Esophagus squamous epithelium (tissue), 4 donors: ENCODE measurements around the gene ZNF701.
"Not testable (repeated sequence)": the region's sequence is repeated elsewhere in the genome, so short reads cannot be mapped to it uniquely, and the experiment has no call there.

Source experiments
- POLR2A ChIP-seq, 4 donors: fragments of 450-650 bp; IDR thresholded peaks; one replicate each; pipeline ENCODE4 v1.6.1; 2017; ENCODE audit warnings: antibody characterized with exemption in 4 of 4, mild to moderate bottlenecking in 4 of 4, moderate library complexity in 3 of 4
- TF ChIP-seq, protein P1 (sequence below), 6 experiments: fragments of 450-650 bp in 4 of 6; fragments of 200-600 bp in 2 of 6; sonication (generic) in 2 of 6; IDR thresholded peaks; one replicate each; pipeline ENCODE4 v1.5.1; 2016 to 2019; ENCODE audit warnings: antibody characterized with exemption in 6 of 6, mild to moderate bottlenecking in 4 of 6, moderate library complexity in 4 of 6

DNA sequence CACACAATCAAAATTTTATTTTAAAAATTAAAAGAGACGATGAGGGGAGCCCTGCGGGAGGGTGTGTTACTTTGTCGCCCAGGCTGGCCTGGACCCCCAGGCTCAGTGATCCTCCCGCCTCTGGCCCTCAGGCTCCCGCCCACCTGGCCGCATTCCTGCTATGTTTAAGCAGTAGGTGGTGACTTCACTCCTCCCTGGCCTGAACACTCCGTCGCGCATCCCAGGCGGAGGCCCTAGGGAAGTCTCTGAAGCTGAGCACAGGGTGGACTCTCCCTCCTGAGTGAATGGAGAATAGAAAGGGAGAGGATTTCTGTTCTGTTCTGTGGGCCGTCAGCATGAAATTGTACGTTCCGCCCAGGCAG is 468 bp upstream of the ZNF701 start:
- TF ChIP-seq, protein P1, sequence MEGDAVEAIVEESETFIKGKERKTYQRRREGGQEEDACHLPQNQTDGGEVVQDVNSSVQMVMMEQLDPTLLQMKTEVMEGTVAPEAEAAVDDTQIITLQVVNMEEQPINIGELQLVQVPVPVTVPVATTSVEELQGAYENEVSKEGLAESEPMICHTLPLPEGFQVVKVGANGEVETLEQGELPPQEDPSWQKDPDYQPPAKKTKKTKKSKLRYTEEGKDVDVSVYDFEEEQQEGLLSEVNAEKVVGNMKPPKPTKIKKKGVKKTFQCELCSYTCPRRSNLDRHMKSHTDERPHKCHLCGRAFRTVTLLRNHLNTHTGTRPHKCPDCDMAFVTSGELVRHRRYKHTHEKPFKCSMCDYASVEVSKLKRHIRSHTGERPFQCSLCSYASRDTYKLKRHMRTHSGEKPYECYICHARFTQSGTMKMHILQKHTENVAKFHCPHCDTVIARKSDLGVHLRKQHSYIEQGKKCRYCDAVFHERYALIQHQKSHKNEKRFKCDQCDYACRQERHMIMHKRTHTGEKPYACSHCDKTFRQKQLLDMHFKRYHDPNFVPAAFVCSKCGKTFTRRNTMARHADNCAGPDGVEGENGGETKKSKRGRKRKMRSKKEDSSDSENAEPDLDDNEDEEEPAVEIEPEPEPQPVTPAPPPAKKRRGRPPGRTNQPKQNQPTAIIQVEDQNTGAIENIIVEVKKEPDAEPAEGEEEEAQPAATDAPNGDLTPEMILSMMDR (IDR thresholded peaks at IDR 0.05), result not testable (repeated sequence)
- TF ChIP-seq POLR2A (IDR thresholded peaks at IDR 0.05), result not testable (repeated sequence)
